AG04449 (cell line): ENCODE measurements around the gene CASR.

Experiments used
- CTCF ChIA-PET: fragments of 350-600 bp; formaldehyde crosslinking; extraction: SDS; loops from one replicate; lab custom pipeline; 2021; ENCODE audit warnings: antibody characterized with exemption; lab: Yijun Ruan, JAX
- POLR2A ChIA-PET: fragments of 400-600, 350-600 bp; formaldehyde crosslinking; extraction: SDS; loops from one replicate; lab custom pipeline; 2020; ENCODE audit warnings: antibody characterized with exemption, inconsistent platforms; lab: Yijun Ruan, JAX
- DNase-seq: peaks from one replicate; pipeline ENCODE4 v3.0.0-alpha.2; 2010; ENCODE audit warnings: low read depth, low spot score
- H3K4me3 ChIP-seq: 2 replicates; pipeline ENCODE4 v1.5.1; 2011; ENCODE audit warnings: low read depth, mild to moderate bottlenecking, control low read depth, low read length
- CTCF ChIP-seq: IDR thresholded peaks from one replicate; pipeline ENCODE4 v1.5.1; 2011; ENCODE audit warnings: mild to moderate bottlenecking, moderate library complexity, low read length, control low read depth, inconsistent platforms; ENCODE audit not compliant: insufficient read depth; ENCODE audit errors: missing control alignments

The CASR gene

GRCh38 chr3:122251428-122251827 lies 68.0 kb downstream of the CASR start:
- CTCF ChIA-PET: no interaction called here
- POLR2A ChIA-PET: no interaction called here
- TF ChIP-seq CTCF: no peak
- H3K4me3 ChIP-seq: no peak overlapping the region
- no peak for DNase-seq

GRCh38 chr3:122253581-122253980 lies 70.1 kb downstream of the CASR start:
- DNase-seq: no peak
- no peak overlapping the region for H3K4me3 ChIP-seq
- CTCF ChIA-PET: interaction anchor here (1.1 kb wide), 1 partner anchor 707 kb away, joined by 3 read pairs; no protein-coding TSS in a partner anchor
- POLR2A ChIA-PET: no interaction called here
- TF ChIP-seq CTCF: no peak

- ChIA-PET CTCF (interaction anchor here (1.4 to 2.6 kb wide), 2 partner anchors 154 to 709 kb away, joined by 3 to 11 read pairs; no protein-coding TSS in a partner anchor), POLR2A (interaction anchor here (0.6 kb wide), 1 partner anchor 15 kb away, joined by 3 read pairs; no protein-coding TSS in a partner anchor)
- no peak for DNase-seq
- no peak for TF ChIP-seq CTCF
- no peak overlapping the region for H3K4me3 ChIP-seq
These were observed 72.4 kb downstream of the CASR start for GRCh38 chr3:122255757-122256439.

- ChIA-PET CTCF (interaction anchor here (1.2 to 3.1 kb wide), 3 partner anchors 34 to 711 kb away, joined by 3 to 19 read pairs (median 19); partner anchors contain the start of gene POLQ), POLR2A (no interaction called here)
- TF ChIP-seq CTCF: no peak
- DNase-seq: no peak
- H3K4me3 ChIP-seq: no peak overlapping the region
These were observed 74.3 kb downstream of the CASR start for GRCh38 chr3:122257644-122258364.

GRCh38 chr3:122258757-122259371 lies 75.4 kb downstream of the CASR start:
- peak; percentile 2 for DNase-seq
- ChIA-PET POLR2A (no interaction called here), CTCF (interaction anchor here (0.8 to 3.1 kb wide), 4 partner anchors 12 to 712 kb away, joined by 3 to 19 read pairs (median 11); partner anchors contain the start of gene POLQ)
- H3K4me3 ChIP-seq: no peak overlapping the region
- peak; percentile 54 for TF ChIP-seq CTCF
